Neural progenitor cell (in vitro differentiated cells): ENCODE data around the gene RTN4IP1. TPM values are rescaled to one million over a fixed set of nuclear protein-coding genes. Genes with fewer than 3 reads are reported as not detected.

ENCODE experiments used
- DNase-seq: peaks from one replicate; pipeline ENCODE4 v3.0.0-alpha.2; 2016; ENCODE audit warnings: low spot score
- H2AFZ ChIP-seq: fragments of 200-600 bp; sonication (generic); replicated peaks from 2 replicates; pipeline ENCODE4 v1.6.1; 2016; ENCODE audit warnings: antibody characterized with exemption
- H3F3A ChIP-seq: fragments of 200-600 bp; sonication (generic); 2 replicates; pipeline ENCODE4 v1.6.1; 2016; ENCODE audit warnings: antibody characterized with exemption, low read depth
- H3K27ac ChIP-seq: fragments of 200-600 bp; sonication (generic); 2 replicates; pipeline ENCODE4 v1.5.1; 2016; ENCODE audit warnings: mild to moderate bottlenecking
- H3K27me3 ChIP-seq: fragments of 200-600 bp; sonication (generic); 2 replicates; pipeline ENCODE4 v1.6.1; 2016; ENCODE audit warnings: mild to moderate bottlenecking, moderate library complexity
- H3K36me3 ChIP-seq: fragments of 200-600 bp; sonication (generic); 2 replicates; pipeline ENCODE4 v1.5.1; 2016
- H3K4me1 ChIP-seq: fragments of 200-600 bp; sonication (generic); 2 replicates; pipeline ENCODE4 v1.6.1; 2016; ENCODE audit warnings: mixed run types
- H3K4me2 ChIP-seq: fragments of 200-600 bp; sonication (generic); 2 replicates; pipeline ENCODE4 v1.6.1; 2016
- H3K4me3 ChIP-seq: fragments of 200-600 bp; sonication (generic); 2 replicates; pipeline ENCODE4 v1.5.1; 2016
- H3K79me2 ChIP-seq: fragments of 200-600 bp; sonication (generic); 2 replicates; pipeline ENCODE4 v1.6.1; 2016; ENCODE audit warnings: low read depth
- H3K9ac ChIP-seq: fragments of 200-600 bp; sonication (generic); 2 replicates; pipeline ENCODE4 v1.6.1; 2016
- H3K9me3 ChIP-seq: fragments of 200-600 bp; sonication (generic); 2 replicates; pipeline ENCODE4 v1.5.1; 2016; ENCODE audit warnings: low read depth
- H4K20me1 ChIP-seq: fragments of 200-600 bp; sonication (generic); 2 replicates; pipeline ENCODE4 v1.6.1; 2016; ENCODE audit warnings: low read depth
- H3K27ac Mint-ChIP-seq: 3 replicates; pipeline ENCODE4 v1.8.0; 2021; ENCODE audit warnings: mixed read lengths
- H3K27me3 Mint-ChIP-seq: 2 replicates; pipeline ENCODE4 v1.8.0; 2022; ENCODE audit warnings: low read depth, mild to moderate bottlenecking, inconsistent platforms, moderate library complexity, mixed read lengths; ENCODE audit not compliant: insufficient read depth
- H3K36me3 Mint-ChIP-seq: 3 replicates; pipeline ENCODE4 v1.8.0; 2021; ENCODE audit warnings: mixed read lengths
- H3K4me1 Mint-ChIP-seq: 3 replicates; pipeline ENCODE4 v1.8.0; 2021; ENCODE audit warnings: mixed read lengths
- H3K4me3 Mint-ChIP-seq: 3 replicates; pipeline ENCODE4 v1.8.0; 2021; ENCODE audit warnings: mild to moderate bottlenecking, moderate library complexity, mixed read lengths
- H3K9me3 Mint-ChIP-seq: 3 replicates; pipeline ENCODE4 v1.8.0; 2020; ENCODE audit warnings: mixed read lengths
- CTCF ChIP-seq: fragments of 200-600 bp; sonication (generic); IDR thresholded peaks from 2 replicates; pipeline ENCODE4 v1.5.1; 2017; ENCODE audit warnings: antibody characterized with exemption, mild to moderate bottlenecking
- EZH2 ChIP-seq: fragments of 200-600 bp; sonication (generic); IDR thresholded peaks from 2 replicates; pipeline ENCODE4 v1.6.1; 2017; ENCODE audit warnings: antibody characterized with exemption, mild to moderate bottlenecking, moderate library complexity
- EZH2phosphoT487 ChIP-seq: fragments of 200-600 bp; sonication (generic); IDR thresholded peaks from 2 replicates; pipeline ENCODE4 v1.6.1; 2017; ENCODE audit warnings: antibody characterized with exemption
- total RNA-seq: library from RNA; depleted of rRNA; stranded (reverse); fragments of >200 nt; gene quantifications from 2 replicates; pipeline ENCODE4 v1.2.3, GENCODE V29; 2015; ENCODE audit warnings: low replicate concordance

Gene RTN4IP1
- total RNA-seq, 1 donor from 2014 or later = 10.2 TPM

DNA sequence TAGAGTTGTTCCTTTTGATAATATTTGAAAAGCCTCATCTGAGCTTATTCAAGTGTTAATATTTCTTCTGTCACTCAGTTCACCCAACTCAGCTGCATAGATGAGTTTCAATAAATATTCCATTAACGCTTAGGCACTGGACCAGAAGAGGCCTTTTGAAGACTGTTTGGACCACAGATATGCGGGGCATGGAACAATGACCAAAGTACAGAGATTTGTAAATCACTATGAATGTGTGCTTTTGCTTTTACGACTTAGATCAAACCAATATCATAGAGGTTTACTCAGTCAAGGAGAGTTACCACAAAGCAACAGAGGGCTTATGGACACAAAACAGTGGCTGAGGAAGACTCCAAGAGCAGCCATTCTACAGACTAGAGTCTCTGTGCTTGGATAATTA lies 99.9 kb downstream of the RTN4IP1 start:
- no peak for DNase-seq
- Histone ChIP-seq H3K4me3 (no peak overlapping the region), H3K36me3 (no peaks in the 10 kb centered on the region), H3K27ac (no peak overlapping the region), H3K4me1 (no peaks in the 10 kb centered on the region), H3K4me2 (no peak overlapping the region), H2AFZ (no peak overlapping the region), H4K20me1 (no peaks in the 10 kb centered on the region), H3K9me3 (no peaks in the 10 kb centered on the region), H3F3A (no peaks in the 10 kb centered on the region), H3K27me3 (no peaks in the 10 kb centered on the region), H3K9ac (no peak overlapping the region), H3K79me2 (no peaks in the 10 kb centered on the region)
- Mint-ChIP-seq H3K9me3 (no peaks in the 10 kb centered on the region), H3K27ac (no peak overlapping the region), H3K36me3 (no peaks in the 10 kb centered on the region), H3K27me3 (no peaks in the 10 kb centered on the region), H3K4me3 (no peak overlapping the region), H3K4me1 (no peaks in the 10 kb centered on the region)
- TF ChIP-seq CTCF (no peak), EZH2 (no peak), EZH2phosphoT487 (no peak)

DNA sequence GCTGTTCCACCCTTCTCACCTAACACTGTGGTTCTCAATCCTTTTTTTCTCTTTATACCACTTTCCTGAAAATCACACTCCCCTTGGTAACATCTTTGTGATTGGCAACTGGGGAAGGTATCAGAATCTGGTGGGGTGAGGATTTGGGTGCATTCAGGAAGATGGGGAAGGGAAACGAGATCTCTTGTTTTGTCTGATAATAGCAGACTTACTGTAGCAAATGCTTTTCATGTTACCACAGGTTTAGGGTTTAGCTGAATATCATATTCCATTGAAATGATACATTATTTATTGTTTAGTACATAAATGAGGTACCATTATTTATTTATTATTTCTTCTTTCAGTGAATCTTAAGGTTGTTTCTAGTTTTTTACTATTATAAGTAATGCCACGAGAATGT lies 100.8 kb downstream of the RTN4IP1 start:
- no peak overlapping the region for H3K9ac ChIP-seq
- H3K4me2 ChIP-seq = no peak overlapping the region
- Mint-ChIP-seq H3K4me1 (no peaks in the 10 kb centered on the region), H3K36me3 (no peaks in the 10 kb centered on the region), H3K4me3 (no peak overlapping the region), H3K27ac (no peak overlapping the region), H3K27me3 (no peaks in the 10 kb centered on the region), H3K9me3 (no peaks in the 10 kb centered on the region)
- H3K79me2 ChIP-seq = no peaks in the 10 kb centered on the region
- H4K20me1 ChIP-seq = no peaks in the 10 kb centered on the region
- no peak overlapping the region for H3K4me3 ChIP-seq
- no peaks in the 10 kb centered on the region for H3F3A ChIP-seq
- H3K27me3 ChIP-seq = no peaks in the 10 kb centered on the region
- H3K9me3 ChIP-seq = no peaks in the 10 kb centered on the region
- no peak for DNase-seq
- H2AFZ ChIP-seq = no peak overlapping the region
- no peak for TF ChIP-seq EZH2phosphoT487
- H3K4me1 ChIP-seq = no peaks in the 10 kb centered on the region
- no peak overlapping the region for H3K27ac ChIP-seq
- no peaks in the 10 kb centered on the region for H3K36me3 ChIP-seq

- H3F3A ChIP-seq = no peaks in the 10 kb centered on the region
- H3K27ac ChIP-seq = no peak overlapping the region
- no peak overlapping the region for H3K4me3 ChIP-seq
- H3K4me1 ChIP-seq = no peaks in the 10 kb centered on the region
- H3K36me3 ChIP-seq = no peaks in the 10 kb centered on the region
- Mint-ChIP-seq H3K4me1 (no peaks in the 10 kb centered on the region), H3K36me3 (no peaks in the 10 kb centered on the region), H3K27ac (no peak overlapping the region), H3K4me3 (no peak overlapping the region), H3K9me3 (no peaks in the 10 kb centered on the region), H3K27me3 (no peaks in the 10 kb centered on the region)
- no peaks in the 10 kb centered on the region for H3K79me2 ChIP-seq
- H4K20me1 ChIP-seq = no peaks in the 10 kb centered on the region
- no peak overlapping the region for H3K4me2 ChIP-seq
- no peaks in the 10 kb centered on the region for H3K27me3 ChIP-seq
- no peak overlapping the region for H3K9ac ChIP-seq
- H3K9me3 ChIP-seq = no peaks in the 10 kb centered on the region
- no peak overlapping the region for H2AFZ ChIP-seq
- no peak for DNase-seq
- no peak for TF ChIP-seq CTCF
- no peak for TF ChIP-seq EZH2phosphoT487
- no peak for TF ChIP-seq EZH2
These were observed 101.3 kb downstream of the RTN4IP1 start for GRCh38 chr6:106527979-106528378.

DNA sequence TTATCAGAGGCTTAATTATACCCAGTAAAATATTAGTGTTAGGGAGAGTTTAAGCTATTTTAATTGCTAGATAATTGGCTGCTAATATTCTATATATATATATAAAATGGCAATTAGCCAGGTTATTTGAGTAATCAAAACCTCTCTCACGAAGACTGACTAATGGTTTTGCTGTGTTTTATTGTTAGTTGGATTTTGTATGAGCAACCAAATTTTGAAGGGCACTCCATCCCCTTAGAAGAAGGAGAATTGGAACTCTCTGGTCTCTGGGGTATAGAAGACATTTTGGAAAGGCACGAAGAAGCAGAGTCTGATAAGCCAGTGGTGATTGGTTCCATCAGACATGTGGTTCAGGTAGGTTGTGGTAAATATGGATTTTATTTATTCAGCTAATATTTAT lies 102.2 kb downstream of the RTN4IP1 start:
- Histone ChIP-seq H3K9ac (no peak overlapping the region), H3K9me3 (no peaks in the 10 kb centered on the region), H3K4me2 (no peak overlapping the region), H2AFZ (no peak overlapping the region), H3K79me2 (no peaks in the 10 kb centered on the region), H3K4me3 (no peak overlapping the region), H3F3A (no peaks in the 10 kb centered on the region), H3K4me1 (no peaks in the 10 kb centered on the region), H4K20me1 (no peaks in the 10 kb centered on the region), H3K27me3 (no peaks in the 10 kb centered on the region), H3K36me3 (no peaks in the 10 kb centered on the region), H3K27ac (no peak overlapping the region)
- no peak for DNase-seq
- H3K27me3 Mint-ChIP-seq = no peaks in the 10 kb centered on the region
- TF ChIP-seq EZH2 (no peak), EZH2phosphoT487 (no peak), CTCF (no peak)
- no peaks in the 10 kb centered on the region for H3K36me3 Mint-ChIP-seq
- H3K4me3 Mint-ChIP-seq = no peak overlapping the region
- no peak overlapping the region for H3K27ac Mint-ChIP-seq
- H3K9me3 Mint-ChIP-seq = no peaks in the 10 kb centered on the region
- H3K4me1 Mint-ChIP-seq = no peaks in the 10 kb centered on the region
